GM18868 (cell line): ENCODE measurements around the gene LYVE1.

Experiments
- ATAC-seq: cut with Tn5 transposase; IDR thresholded peaks from one replicate; pipeline ENCODE4 v1.9.1; 2021; ENCODE audit warnings: mild to moderate bottlenecking, moderate library complexity; ENCODE audit not compliant: unreplicated experiment

Gene LYVE1

DNA sequence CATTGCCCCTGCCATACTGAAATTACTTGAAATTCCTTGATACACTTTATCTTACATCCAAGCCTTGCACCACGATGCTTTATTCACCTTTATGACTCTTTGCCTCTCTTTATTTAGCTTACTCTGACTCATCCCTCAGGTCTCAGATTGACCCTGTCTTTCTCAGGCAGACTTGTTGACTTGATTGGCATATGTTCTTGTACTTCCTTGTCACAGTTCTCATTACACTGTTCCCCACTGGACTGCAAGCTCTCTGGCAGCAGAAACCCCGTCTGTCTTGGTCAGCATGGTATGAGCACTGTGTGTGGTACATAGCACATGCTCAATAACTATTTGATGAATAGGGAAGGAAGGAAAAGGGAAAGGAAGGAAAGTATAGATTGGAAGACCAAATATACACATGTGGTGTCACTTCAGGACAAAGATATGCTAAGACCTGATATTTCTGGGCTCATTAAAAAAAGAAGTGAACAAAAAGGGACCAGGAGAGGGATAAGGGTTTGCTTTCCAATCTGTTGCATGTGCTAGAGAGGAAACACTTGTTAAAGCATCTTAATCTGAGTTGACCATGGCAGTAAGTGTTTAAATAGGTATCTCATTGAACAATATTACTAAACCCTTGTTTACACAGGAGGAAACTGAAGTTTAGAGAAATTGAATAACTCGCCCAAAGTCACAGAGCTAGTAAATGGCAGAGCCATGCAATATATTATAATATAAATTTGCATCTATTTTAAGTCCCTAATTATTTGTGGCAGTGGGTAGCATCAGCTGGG is 7.2 kb downstream of the LYVE1 start:
- ATAC-seq = no peak

DNA sequence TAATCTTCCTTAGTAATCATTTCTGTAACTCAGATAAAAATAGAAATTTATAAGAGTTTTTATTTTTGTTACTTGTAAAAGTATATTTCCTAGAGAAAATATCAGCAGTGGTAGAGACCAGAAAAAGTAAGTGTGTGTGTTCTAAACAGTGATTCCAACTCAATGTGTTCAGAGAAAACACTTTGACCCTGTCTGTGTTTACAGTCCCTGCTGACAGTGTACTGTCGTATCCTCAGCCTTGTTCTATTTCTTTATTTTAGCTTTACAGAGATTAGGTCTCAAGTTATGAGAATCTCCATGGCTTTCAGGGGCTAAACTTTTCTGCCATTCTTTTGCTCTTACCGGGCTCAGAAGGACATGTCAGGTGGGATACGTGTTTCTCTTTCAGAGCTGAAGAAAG is 10.2 kb downstream of the LYVE1 start:
- no peak for ATAC-seq

DNA sequence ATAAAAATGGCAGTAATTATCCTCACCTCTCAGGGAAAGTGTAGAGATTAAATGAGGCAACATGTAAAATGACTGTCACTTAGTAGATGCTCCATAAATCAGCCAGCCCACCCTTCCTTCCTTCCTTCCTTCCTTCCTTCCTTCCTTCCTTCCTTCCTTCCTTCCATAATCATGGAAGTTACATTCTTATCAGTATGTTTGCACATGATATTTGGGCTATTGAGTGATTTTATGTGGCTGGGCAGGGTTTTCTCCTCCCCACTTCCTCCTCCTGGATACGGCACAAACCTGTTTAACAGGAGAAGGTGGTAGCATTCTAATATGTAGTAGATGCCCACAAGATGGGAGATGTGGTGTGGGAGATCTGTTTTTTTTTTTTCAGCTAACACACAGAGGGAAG is 11.9 kb downstream of the LYVE1 start:
- ATAC-seq = no peak

DNA sequence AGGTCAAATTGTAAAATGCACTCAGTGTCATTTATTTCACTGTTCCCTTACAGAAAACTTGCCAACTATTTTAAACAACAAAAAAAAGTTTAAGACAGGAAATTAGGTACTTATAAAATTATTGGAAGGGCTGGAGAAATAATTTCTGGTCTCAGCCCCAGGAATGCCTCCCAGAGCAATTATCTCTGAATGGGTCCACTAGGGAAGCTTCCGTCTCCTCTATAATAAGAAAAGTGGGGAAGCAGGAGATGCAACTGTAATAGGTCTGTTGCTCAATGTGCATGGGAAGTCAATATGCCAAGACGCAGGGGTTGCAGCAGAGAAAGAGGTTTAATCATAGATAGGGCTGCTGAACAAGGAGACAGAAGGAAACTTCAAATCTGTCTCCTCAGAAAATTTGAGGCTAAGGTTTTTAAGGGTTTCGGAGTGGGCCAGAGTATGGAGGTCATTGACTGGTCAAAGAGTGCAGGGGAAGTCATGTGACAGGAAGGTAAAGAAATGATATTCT is 16.6 kb downstream of the LYVE1 start:
- ATAC-seq = no peak

DNA sequence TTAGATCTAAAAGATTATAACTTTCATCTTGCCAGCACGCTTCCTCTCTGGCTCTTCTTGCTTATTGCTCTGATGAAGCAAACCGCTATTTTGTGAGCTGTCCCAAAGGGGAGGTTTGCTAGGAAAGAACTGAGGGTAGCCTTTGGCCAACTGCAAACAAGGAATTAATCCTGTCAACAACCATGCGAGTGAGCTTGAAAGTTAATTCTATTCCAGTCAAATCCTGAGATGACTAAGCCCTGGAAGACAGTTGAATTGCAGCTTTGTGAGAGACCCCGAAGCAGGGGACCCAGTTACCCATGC is 17.2 kb downstream of the LYVE1 start:
- ATAC-seq = no peak

DNA sequence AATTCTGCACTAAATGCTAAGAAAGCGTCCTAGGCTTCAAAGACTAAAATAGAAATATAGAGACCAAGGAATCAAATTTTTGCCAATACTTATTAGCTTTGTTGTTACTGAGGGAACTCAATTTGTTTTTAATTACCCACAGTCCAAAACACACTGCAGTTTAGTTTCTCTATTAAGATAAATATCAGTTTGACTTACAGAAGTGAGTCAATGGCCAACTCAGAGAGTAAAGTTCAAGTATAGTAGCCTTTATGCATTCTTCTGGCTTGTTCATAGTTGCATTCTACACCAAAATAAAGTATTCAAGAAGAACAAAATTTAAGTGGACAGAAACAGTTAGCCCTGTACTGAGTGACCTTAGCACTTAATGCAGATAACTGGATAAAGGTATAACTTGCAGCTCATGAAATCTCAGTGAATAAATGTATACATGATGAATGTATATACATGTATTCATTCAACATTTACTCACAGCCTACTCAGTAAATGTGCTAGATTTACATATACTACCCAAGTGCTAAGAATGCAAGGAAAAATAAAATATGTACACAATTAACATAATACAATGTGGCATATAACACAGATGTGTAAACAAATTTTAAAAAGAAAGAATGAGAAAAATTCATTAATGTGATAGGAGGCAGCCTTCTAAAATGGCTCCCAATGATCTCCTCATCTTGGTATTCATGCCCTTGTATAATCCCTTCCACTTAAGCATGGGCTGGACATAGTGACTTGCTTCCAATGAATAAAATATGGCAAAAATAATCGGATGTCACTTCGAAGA is 17.8 kb downstream of the LYVE1 start:
- ATAC-seq = no peak

DNA sequence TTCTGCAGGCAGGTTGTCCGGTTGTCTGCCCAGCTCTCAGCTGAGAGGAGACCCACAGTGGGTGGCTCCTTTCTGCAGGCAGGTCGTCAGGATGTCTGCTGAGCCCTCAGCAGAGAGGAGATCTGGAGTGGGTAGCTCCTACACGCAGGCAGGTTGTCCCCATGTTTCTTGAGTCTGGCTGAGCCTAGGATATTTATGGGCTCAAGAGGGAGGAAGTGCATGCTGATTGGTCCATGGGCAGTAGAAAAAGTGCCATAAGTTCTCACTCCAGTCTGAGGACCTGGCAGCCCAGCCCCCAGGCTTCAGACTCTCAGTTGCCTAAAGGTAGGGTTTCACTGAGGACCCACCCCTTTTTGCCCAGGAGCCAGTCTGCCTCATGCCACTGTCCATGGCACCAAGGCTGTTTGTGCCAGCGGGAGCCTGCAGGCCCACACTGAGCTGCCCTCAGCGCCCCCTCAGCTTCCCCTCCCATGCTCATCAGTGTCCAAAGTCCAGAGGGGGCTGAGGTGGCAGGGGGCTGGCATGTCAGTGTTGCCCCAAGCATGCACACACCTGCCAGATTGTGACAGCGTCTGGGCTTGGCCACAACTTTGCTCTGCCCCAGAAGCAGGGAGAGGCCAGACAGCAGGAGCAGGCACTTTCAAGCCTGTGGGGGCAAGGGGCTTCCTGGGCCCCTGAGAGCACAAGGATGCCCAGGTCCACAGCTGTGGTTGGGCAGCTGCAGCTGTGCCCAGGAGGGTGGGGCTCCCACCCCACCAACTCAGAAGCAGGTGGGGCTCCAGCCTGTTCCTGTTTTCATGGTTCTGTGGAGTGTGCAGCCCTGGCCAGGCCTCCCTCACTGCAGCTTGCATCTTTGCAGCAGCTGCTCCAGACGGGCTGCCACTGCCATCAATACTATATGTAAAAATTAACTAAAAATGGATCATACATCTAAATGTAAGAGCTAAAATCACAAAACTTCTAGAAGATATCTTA is 23.7 kb downstream of the LYVE1 start:
- ATAC-seq = no peak

DNA sequence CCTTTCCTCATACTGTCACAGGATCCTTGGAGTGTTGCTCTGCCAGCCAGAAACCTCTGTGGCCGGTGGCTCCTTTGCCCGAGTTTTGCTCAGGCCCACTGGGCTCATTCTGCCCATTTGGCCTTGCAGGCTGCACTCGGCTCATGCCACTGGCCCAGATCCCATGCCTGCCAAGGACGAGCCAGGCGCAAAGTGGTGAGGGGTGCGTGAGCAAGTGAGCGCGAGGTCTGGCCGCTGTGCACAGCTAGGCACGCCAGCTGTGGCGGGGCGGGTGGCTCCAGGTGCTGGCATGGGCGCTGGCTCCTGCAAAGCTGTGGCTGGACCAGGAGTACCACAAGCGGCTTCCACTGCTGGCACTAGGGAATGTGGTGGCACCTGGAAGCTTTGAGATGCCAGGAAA is 24.7 kb downstream of the LYVE1 start:
- ATAC-seq = no peak

DNA sequence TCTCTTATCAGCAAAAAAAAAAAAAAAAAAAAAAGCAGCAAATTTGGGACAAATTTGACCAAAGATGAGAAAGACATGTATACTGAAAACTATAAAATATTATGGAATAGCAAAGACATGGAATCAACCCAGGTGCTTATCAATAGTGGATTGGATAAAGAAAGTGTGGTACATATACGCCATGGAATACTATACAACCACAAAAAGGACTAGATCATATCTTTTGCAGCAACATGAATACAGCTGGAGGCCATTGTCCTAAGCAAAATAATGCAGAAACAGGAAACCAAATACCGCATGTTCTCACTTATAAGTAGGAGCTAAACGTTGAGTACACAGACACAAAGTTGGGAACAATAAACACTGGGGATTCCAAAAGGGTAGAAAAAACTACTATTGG is 25.7 kb downstream of the LYVE1 start:
- ATAC-seq = no peak

DNA sequence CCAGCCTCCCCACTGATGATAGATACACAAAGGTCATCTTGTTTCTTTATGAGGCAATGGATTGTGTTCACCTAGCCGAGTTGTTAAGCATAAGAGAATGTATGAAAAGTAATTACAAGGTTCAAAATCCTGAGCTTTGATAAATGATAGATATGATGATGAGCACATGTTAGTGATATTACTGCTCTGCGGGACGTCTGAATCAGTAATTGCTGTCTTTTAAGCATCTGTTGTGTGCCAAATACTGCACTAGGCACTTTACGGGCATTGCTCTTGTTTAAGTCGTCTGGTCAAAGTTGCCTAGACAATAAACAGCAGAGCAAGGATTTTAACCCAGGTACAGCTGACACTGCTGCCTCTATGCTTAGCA is 26.9 kb downstream of the LYVE1 start:
- ATAC-seq = no peak

DNA sequence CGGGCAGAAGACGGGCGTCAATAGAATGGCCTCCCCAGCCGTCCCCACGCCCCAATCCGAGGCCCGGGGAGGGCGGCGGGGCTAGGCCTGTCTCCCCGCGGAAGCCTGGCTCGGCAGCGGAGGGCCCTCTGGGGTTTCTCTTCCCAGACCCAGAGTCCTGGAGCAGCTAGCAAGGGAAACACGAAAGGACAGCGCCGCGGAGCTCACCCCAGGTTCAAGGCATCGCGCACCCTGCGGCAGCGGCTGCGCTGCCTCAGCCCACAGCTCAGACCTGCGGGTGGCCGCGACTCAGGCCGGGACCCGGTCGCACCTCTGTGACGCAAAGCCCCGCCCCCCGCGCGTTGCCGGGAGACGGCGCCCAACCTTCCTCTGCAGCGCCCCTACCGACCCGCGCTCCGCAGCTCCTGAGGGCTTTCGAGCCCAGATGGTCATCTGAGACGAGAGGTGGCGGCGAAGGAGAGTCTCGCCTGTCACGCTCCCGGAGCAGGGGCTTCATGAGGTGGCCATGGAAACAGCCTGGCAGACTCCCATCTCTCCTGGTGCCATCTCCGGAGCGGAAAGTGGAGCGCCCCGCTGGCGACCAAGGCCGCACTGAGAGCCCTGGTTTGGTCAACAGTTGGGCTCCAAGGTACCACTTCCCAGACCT is 27.4 kb downstream of the LYVE1 start, which contains the start of gene RNF141:
Gene RNF141 (minus strand): TSS at position 273 of the 646 bp plus-strand sequence. CDS start 7,029 bp downstream, outside the sequence.
- ATAC-seq = peak; percentile 98

DNA sequence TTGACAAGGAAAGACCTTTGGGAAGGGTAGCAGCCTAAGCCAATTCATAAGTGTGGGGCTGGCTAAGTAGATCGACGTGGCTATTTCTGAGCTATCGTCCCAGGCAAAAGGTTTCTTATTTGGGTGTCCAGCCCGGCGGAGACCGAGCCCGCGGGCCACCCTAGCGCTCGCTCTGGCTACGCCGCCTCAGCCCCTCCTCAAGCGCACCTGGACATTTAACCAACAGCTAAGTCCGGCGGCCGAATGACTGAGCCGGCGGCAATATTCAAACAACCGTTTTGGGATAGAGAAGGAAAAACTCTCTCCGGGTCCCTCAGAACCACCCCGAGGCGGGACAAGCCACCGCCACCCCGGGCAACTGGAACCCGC is 27.9 kb downstream of the LYVE1 start:
- peak; percentile 16 for ATAC-seq

DNA sequence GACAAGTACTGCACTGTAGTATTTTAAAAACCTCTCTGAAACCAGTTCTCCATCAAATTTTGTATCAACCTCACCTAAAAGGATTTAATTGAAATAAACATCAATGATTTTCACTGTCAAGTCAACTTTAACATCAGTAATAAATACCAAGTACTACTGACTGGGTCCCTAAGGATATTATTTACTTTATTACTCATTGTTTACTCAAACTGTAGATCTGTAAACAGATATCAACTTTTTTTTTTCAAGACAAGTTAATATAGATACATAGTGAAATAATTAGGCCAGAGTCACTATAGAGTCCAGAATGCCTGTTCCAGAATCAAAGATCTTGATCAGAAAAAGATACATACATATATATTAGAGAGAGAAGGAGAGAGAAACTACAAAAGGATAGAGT is 29.1 kb downstream of the LYVE1 start:
- no peak for ATAC-seq

DNA sequence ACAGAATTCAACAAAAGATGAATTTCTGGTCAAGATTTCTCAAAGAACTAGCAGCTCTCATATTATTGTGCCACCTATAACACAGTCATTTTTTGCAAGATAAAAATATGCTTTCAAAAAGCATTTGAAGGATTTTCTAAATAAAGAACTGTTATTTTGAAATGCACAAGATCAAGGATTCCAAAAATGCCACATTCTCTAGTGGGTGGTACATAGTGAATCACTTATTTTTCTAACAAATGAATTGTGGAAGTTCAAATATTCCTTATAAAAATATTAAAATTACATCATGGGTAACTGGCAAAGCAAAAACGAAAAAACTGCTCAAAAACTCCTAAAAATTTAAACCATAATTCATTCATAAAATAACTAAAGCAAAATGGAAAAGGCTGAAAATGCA is 29.5 kb downstream of the LYVE1 start:
- ATAC-seq = no peak

DNA sequence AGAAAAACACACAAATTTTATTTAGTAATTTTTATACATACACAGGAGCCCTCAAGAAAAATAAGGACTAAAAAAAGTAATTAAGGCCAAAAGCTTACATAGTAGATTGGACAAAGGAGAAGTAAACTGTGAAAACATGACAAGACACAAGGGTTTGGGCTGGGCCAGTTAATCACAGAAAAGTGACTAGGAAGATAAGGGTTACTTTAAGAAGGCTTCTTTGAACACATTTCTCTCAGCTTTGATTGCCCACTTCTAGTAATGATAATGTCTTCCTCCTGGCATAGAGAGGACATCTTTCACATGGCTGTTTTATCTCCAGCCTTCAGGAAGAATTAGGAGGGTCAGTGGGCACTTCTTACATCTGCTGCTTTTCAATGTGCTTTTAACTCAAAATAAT is 30.9 kb downstream of the LYVE1 start:
- ATAC-seq = no peak

DNA sequence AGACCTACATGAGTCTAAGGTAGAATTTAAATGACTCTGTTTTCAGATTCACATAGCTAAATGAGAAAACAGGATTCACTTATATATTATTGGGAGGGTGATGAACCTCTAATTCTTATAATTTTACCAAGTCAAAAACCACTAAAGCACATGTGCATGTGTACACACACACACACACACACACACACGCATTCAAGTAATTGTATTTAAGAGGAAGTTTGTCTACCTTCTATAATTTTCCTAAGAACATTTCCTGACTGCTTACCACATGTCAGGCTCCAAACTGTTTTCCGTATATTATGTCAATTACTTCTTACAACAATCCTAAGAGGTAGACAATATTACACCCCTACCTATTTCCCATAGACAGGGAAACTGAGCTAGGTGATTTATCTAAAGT is 34.1 kb downstream of the LYVE1 start:
- ATAC-seq = no peak

DNA sequence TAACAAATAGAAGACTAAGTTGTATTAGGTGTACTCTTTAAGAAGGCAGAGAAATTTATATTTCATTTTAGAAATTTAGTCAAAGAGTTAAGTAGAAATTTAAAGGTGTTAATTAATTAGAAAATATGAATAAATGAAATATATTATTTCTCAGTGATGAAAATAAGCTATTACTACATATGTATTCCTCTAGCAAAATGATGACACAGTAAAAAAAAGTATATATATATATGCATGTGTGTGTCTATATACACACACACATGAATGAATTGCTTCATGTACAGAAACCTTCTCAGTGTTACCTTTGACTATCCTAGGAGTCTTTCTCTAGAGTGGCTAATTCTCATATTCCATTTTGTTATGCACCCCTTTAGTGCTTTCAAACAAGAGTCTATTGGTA is 35.1 kb downstream of the LYVE1 start:
- no peak for ATAC-seq

DNA sequence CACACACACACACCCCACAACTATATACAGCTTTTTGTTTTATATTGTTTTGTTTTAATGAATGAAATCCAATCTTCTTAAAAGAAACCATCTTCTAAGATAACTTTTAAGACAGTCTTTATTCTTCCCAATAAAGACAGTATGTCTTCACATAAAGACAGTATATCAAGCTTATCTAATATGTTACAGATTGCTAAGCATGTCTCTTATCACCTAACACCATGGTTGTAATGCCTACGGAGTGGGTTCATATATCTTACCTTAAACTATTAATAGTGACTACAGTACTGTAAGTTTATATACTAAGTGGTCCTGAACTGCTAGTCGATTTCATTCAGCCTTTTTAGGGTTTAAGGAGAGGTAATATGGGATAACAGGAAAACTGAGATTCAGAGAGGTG is 35.9 kb downstream of the LYVE1 start:
- ATAC-seq = no peak

DNA sequence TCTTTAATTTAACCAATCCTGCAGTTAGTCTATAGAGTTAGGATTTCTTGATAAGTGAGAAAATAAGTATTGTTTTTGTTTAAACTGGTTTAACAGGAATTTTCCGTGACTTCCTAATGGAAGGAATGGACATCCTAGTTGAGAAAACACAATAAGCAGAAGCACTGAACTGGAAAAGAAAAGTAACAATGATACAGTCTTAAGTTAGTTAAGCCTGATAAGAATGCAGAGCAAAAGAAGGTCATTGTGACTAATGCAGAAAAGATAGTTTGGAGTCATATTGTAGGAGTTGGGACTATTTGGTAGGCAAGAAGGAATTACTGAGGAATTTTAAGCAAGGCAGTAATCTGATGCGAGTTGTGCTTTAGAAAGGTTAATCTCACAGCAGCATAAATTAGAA is 39.2 kb downstream of the LYVE1 start:
- no peak for ATAC-seq

DNA sequence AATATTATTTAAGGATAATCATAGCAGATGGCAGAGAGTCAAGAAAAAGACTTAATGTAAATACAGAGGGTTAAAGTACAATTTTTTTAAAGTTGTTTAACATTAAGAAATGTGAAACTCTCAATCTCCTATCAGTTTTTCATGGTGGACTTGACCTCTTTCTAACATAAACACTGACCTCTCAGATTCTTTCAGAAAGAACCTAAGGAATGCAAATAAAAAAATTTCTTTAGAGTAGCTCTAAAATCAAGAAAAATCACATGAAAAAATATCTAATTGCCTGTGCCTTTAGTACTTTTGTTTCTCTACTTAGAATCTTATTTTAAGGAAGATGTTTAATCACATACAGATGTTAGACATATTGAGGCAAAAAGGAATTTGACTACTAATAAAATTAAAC is 40.3 kb downstream of the LYVE1 start:
- ATAC-seq = no peak
